Measurements from ENCODE around the gene CTNND2. TPM values are rescaled to one million over a fixed set of nuclear protein-coding genes. Genes with fewer than 3 reads are reported as not detected.
A peak's percentile ranks its signal among the peaks of the same experiment; 100 is the strongest.

CTNND2 gene
- total RNA-seq, 2 experiments from 2014 or later: 0.20 TPM; not detected in 1

DNA sequence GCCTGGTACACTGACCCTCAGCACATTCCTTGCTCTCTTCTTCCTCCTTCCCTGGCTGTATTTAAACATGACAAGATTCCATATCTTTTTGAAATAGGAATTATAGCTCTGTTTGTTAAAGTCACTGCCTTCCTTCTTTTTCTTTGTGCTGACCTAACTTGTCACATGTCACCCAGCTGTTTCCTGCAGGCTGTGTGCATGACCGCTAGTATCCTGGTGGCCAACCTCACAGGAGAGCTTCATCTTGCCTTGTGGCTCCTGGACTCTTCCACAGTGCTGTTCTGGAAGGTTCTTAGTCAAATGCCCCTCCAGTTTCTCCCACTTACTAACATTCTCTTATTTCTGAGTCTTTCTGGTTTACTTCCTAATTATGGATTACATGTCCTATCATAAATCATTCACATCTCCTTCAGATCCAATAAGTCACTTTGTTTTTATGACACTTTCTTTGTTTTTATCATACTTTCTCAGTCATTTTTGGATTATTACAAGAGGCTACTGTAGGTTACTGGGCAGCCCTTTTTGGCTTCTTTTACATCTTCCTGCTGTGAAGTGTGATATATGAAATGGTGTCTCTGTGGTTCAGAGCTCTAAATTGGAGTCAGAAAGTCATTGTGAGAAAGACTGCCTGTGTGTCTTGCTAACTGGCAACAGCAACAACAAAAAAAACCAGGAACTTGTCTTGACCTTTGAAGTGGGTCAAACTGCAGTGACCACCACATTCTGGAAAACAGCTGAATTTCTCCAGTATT, 679.6 kb downstream of the CTNND2 start:
- H3K27ac Mint-ChIP-seq: no peak overlapping the region
- no peaks in the 10 kb centered on the region for H3K27me3 Mint-ChIP-seq
- Histone ChIP-seq H3K4me1 (ENCODE audit: insufficient read depth, low read length) (peaks cover 5% of the 10 kb centered on the region), H3K36me3 (ENCODE audit: insufficient read depth, low read length) (no peaks in the 10 kb centered on the region), H3K27me3 (ENCODE audit: control insufficient read depth in 1 of 2, insufficient read depth in 2 of 2, low read length in 2 of 2) (no peaks in the 10 kb centered on the region), H3K9me3 (ENCODE audit: control insufficient read depth in 1 of 2, insufficient read depth in 1 of 2, low read length in 2 of 2) (peaks cover 0 to 3% of the 10 kb centered on the region in 2 experiments), H3K4me3 (ENCODE audit: low read length) (no peak overlapping the region), H3K27ac (ENCODE audit: low read depth in 1 of 2, low read length in 2 of 2) (no peak overlapping the region)
- no peak for DNase-seq
- intact Hi-C loops (cut with DNase I, micrococcal nuclease): no loop called here
- TF ChIP-seq, protein P1, sequence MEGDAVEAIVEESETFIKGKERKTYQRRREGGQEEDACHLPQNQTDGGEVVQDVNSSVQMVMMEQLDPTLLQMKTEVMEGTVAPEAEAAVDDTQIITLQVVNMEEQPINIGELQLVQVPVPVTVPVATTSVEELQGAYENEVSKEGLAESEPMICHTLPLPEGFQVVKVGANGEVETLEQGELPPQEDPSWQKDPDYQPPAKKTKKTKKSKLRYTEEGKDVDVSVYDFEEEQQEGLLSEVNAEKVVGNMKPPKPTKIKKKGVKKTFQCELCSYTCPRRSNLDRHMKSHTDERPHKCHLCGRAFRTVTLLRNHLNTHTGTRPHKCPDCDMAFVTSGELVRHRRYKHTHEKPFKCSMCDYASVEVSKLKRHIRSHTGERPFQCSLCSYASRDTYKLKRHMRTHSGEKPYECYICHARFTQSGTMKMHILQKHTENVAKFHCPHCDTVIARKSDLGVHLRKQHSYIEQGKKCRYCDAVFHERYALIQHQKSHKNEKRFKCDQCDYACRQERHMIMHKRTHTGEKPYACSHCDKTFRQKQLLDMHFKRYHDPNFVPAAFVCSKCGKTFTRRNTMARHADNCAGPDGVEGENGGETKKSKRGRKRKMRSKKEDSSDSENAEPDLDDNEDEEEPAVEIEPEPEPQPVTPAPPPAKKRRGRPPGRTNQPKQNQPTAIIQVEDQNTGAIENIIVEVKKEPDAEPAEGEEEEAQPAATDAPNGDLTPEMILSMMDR (IDR thresholded peaks at IDR 0.05): no peak
- POLR2A ChIA-PET: no interaction called here
- CTCF ChIA-PET: no interaction called here
- H3K9me3 Mint-ChIP-seq: peaks cover 2% of the 10 kb centered on the region
- no peak overlapping the region for H3K4me3 Mint-ChIP-seq
- no peaks in the 10 kb centered on the region for H3K36me3 Mint-ChIP-seq (ENCODE audit: low read depth)
- ATAC-seq (ENCODE audit: poor library complexity): no peak
- H3K4me1 Mint-ChIP-seq (ENCODE audit: low read depth): no peaks in the 10 kb centered on the region

DNA sequence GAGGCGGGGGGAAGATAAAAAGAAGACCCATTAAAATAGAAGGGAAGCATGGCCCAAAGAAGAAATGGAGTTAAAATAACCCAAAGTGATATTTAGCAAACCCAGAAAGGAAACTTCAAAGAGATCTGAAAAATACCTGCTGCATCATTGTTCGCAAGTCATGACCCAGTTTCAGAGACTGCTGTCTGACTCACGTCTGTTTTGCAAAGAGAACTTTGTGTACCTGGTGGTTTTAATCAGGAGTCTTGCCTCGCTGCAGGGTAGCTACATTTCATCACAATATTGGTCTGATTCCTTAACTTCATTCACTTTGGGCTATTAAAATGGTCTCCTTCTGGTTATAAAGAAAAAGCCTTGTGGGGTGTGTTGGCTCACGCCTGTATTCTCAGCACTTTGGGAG, 682.1 kb downstream of the CTNND2 start:
- H3K4me1 Mint-ChIP-seq (ENCODE audit: low read depth): no peaks in the 10 kb centered on the region
- DNase-seq: peak in 3 of 14 experiments; percentile 5 to 19 (median 16)
- ChIA-PET CTCF (no interaction called here), POLR2A (no interaction called here)
- H3K4me3 Mint-ChIP-seq: no peak overlapping the region
- intact Hi-C loops (cut with DNase I, micrococcal nuclease): no loop called here
- Histone ChIP-seq H3K27me3 (ENCODE audit: control insufficient read depth in 1 of 2, insufficient read depth in 2 of 2, low read length in 2 of 2) (no peaks in the 10 kb centered on the region), H3K36me3 (ENCODE audit: insufficient read depth, low read length) (no peaks in the 10 kb centered on the region), H3K4me1 (ENCODE audit: insufficient read depth, low read length) (peaks cover 5% of the 10 kb centered on the region), H3K9me3 (ENCODE audit: control insufficient read depth in 1 of 2, insufficient read depth in 1 of 2, low read length in 2 of 2) (peaks cover 0 to 3% of the 10 kb centered on the region in 2 experiments), H3K4me3 (ENCODE audit: low read length) (no peak overlapping the region), H3K27ac (ENCODE audit: low read depth in 1 of 2, low read length in 2 of 2) (no peak overlapping the region)
- peaks cover 2% of the 10 kb centered on the region for H3K9me3 Mint-ChIP-seq
- no peaks in the 10 kb centered on the region for H3K27me3 Mint-ChIP-seq
- ATAC-seq (ENCODE audit: poor library complexity): no peak
- TF ChIP-seq, protein P1 (IDR thresholded peaks at IDR 0.05): no peak
- H3K36me3 Mint-ChIP-seq (ENCODE audit: low read depth): no peaks in the 10 kb centered on the region
- H3K27ac Mint-ChIP-seq: no peak overlapping the region

DNA sequence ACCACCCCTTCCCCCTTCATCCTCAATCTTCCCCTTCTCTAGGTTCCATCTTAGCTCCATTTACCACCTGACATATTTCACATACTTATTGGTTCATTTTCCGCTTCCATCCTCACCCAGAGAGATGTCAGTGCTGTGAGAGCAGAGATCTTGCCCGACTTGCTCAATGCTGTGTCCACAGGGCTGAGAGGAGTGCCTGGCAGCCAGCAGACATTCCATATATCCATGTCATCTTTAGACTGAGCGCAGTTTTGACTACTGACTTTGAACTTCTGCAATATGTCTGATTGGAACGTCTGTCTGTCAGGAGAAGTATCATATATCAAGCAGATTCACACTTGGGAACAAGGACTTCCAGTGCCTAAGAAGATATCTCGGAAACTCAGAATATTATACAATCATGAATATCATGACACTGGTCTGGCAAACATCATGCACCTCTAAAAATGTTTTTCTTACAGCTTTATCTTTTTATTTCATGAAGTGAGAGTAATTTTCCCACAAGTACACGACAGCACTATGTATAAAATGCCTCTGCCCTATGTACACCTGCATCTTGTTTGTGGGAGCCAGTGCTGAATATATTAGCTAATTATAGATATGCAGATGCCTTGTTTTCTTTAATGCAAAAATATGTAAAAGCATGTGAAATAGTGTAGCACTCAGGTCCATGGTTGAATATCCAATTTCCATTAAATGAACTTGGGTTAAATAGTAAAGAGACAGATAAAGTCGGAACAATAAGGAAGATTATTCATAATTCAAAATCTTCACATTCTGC, 689.2 kb downstream of the CTNND2 start:
- Histone ChIP-seq H3K4me1 (ENCODE audit: insufficient read depth, low read length) (no peaks in the 10 kb centered on the region), H3K27ac (ENCODE audit: low read depth in 1 of 2, low read length in 2 of 2) (no peak overlapping the region), H3K4me3 (ENCODE audit: low read length) (no peak overlapping the region), H3K9me3 (ENCODE audit: control insufficient read depth in 1 of 2, insufficient read depth in 1 of 2, low read length in 2 of 2) (peaks cover 0 to 3% of the 10 kb centered on the region in 2 experiments), H3K36me3 (ENCODE audit: insufficient read depth, low read length) (no peaks in the 10 kb centered on the region), H3K27me3 (ENCODE audit: control insufficient read depth in 1 of 2, insufficient read depth in 2 of 2, low read length in 2 of 2) (no peaks in the 10 kb centered on the region)
- no peaks in the 10 kb centered on the region for H3K27me3 Mint-ChIP-seq
- no peaks in the 10 kb centered on the region for H3K9me3 Mint-ChIP-seq
- ChIA-PET POLR2A (no interaction called here), CTCF (no interaction called here)
- intact Hi-C loops (cut with DNase I, micrococcal nuclease): no loop called here
- no peak overlapping the region for H3K4me3 Mint-ChIP-seq
- no peak for ATAC-seq (ENCODE audit: poor library complexity)
- DNase-seq: no peak
- no peaks in the 10 kb centered on the region for H3K36me3 Mint-ChIP-seq (ENCODE audit: low read depth)
- H3K27ac Mint-ChIP-seq: no peak overlapping the region
- H3K4me1 Mint-ChIP-seq (ENCODE audit: low read depth): no peaks in the 10 kb centered on the region
- TF ChIP-seq, protein P1 (IDR thresholded peaks at IDR 0.05): no peak

Data from CD4-positive, alpha-beta T cell (primary cell).